Endothelial cell of umbilical vein (primary cell): ENCODE measurements around the gene HADHB. TPM values are rescaled to one million over a fixed set of nuclear protein-coding genes. Genes with fewer than 3 reads are reported as not detected.
A peak's percentile ranks its signal among the peaks of the same experiment; 100 is the strongest.

Source experiments
- BruUV-seq: library from RNA; stranded (reverse); fragments of 400-500 nt; replicated peaks from 2 replicates; lab custom pipeline; 2021; lab: Mats Ljungman, UMichigan
- CTCF ChIA-PET: fragments of 300-600, 350-600 bp; sonication (Branson Sonifier 250); formaldehyde crosslinking; loops from one replicate; lab custom pipeline; 2021; ENCODE audit warnings: antibody characterized with exemption, inconsistent platforms; lab: Charles Lee
- POLR2A ChIA-PET: fragments of 300-600, 350-600 bp; sonication (Branson Sonifier 250); formaldehyde crosslinking; loops from one replicate; lab custom pipeline; 2021; ENCODE audit warnings: antibody characterized with exemption, inconsistent platforms; lab: Charles Lee
- DNase-seq: peaks from one replicate; pipeline ENCODE4 v3.0.0-alpha.2; 2011; ENCODE audit warnings: low read depth, low spot score
- FAIRE-seq: peaks from 2 replicates; lab custom pipeline; 2011; peaks lifted over from hg19 to GRCh38; lab: Jason Lieb, UNC
- H2AFZ ChIP-seq: 2 replicates; pipeline ENCODE4 v1.6.0; 2012; ENCODE audit warnings: low read depth, low read length, control low read depth, inconsistent platforms
- H3K27ac ChIP-seq: 2 replicates; pipeline ENCODE4 v1.5.1; 2011; ENCODE audit warnings: low read depth, mild to moderate bottlenecking, control low read depth, low read length, moderate library complexity; ENCODE audit not compliant: insufficient read depth
- H3K27me3 ChIP-seq, 2 experiments: 2 replicates each; pipeline versions ENCODE4 v1.6.0 to v1.6.1; 2011; ENCODE audit warnings: low read length in 2 of 2, mixed read lengths in 1 of 2; ENCODE audit not compliant: control insufficient read depth in 2 of 2, insufficient read depth in 2 of 2
- H3K36me3 ChIP-seq, 2 experiments: 2 replicates in 1 of 2; 3 replicates in 1 of 2; pipeline ENCODE4 v1.5.1; 2011; ENCODE audit warnings: low read length in 2 of 2, mild to moderate bottlenecking in 1 of 2, moderate library complexity in 1 of 2; ENCODE audit not compliant: control insufficient read depth in 2 of 2, insufficient read depth in 2 of 2; ENCODE audit errors: extremely low read depth in 1 of 2
- H3K4me1 ChIP-seq: 3 replicates; pipeline ENCODE4 v1.5.1; 2011; ENCODE audit warnings: mild to moderate bottlenecking, low read length; ENCODE audit not compliant: control insufficient read depth, insufficient read depth; ENCODE audit errors: extremely low read depth
- H3K4me2 ChIP-seq: 2 replicates; pipeline ENCODE4 v1.6.1; 2011; ENCODE audit warnings: low read length, control low read depth, mixed read lengths; ENCODE audit not compliant: insufficient read depth
- H3K4me3 ChIP-seq, 3 experiments: fragments of 200-600 bp in 1 of 3; sonication (generic), shearing (Covaris generic) in 1 of 3; replicated peaks in 1 of 3; 2 replicates each; pipeline ENCODE4 v1.5.1; 2011 to 2016; ENCODE audit warnings: control low read depth in 3 of 3, low read length in 3 of 3, mild to moderate bottlenecking in 2 of 3, inconsistent platforms in 1 of 3, low read depth in 1 of 3, moderate library complexity in 1 of 3; ENCODE audit not compliant: insufficient read depth in 1 of 3
- H3K79me2 ChIP-seq: 2 replicates; pipeline ENCODE4 v1.6.0; 2012; ENCODE audit warnings: low read length, inconsistent platforms; ENCODE audit not compliant: control insufficient read depth, insufficient read depth
- H3K9ac ChIP-seq: replicated peaks from 2 replicates; pipeline ENCODE3; 2011; ENCODE audit warnings: low read length, control low read depth; ENCODE audit not compliant: insufficient read depth; ENCODE audit errors: extremely low read depth
- H3K9me1 ChIP-seq: replicated peaks from 3 replicates; pipeline ENCODE4 v1.6.0; 2011; ENCODE audit warnings: mild to moderate bottlenecking, low read length; ENCODE audit not compliant: control insufficient read depth, insufficient read depth; ENCODE audit errors: extremely low read depth
- H3K9me3 ChIP-seq: replicated peaks from 2 replicates; pipeline ENCODE4 v1.5.1; 2012; ENCODE audit warnings: low read length, inconsistent platforms; ENCODE audit not compliant: control insufficient read depth, insufficient read depth
- H4K20me1 ChIP-seq: replicated peaks from 2 replicates; pipeline ENCODE3; 2011; ENCODE audit warnings: mild to moderate bottlenecking, low read length; ENCODE audit not compliant: control insufficient read depth, insufficient read depth; ENCODE audit errors: extremely low read depth
- EZH2 ChIP-seq: IDR thresholded peaks from 2 replicates; pipeline ENCODE4 v1.6.1; 2012; ENCODE audit warnings: borderline replicate concordance, low read depth, mild to moderate bottlenecking, moderate library complexity, low read length, inconsistent platforms; ENCODE audit not compliant: severe bottlenecking
- FOS ChIP-seq: IDR thresholded peaks from 2 replicates; pipeline ENCODE4 v1.6.1; 2011; ENCODE audit warnings: mild to moderate bottlenecking, low read length, moderate library complexity, borderline replicate concordance; ENCODE audit not compliant: insufficient read depth
- GATA2 ChIP-seq: IDR thresholded peaks from 2 replicates; pipeline ENCODE4 v1.7.0; 2011; ENCODE audit warnings: low read depth, mild to moderate bottlenecking, moderate library complexity, mixed read lengths, low read length; ENCODE audit not compliant: insufficient read length, insufficient read depth
- JUN ChIP-seq: IDR thresholded peaks from 2 replicates; pipeline ENCODE4 v1.6.1; 2011; ENCODE audit warnings: borderline replicate concordance, low read depth; ENCODE audit not compliant: insufficient read length, insufficient read depth
- MYC ChIP-seq: IDR thresholded peaks from one replicate; pipeline ENCODE4 v1.6.1; 2011; ENCODE audit warnings: mild to moderate bottlenecking, low read depth, low read length
- POLR2A ChIP-seq: IDR thresholded peaks from 2 replicates; pipeline ENCODE4 v1.6.1; 2012; ENCODE audit warnings: low read depth, mild to moderate bottlenecking, control low read depth, low read length
- POLR2AphosphoS5 ChIP-seq: IDR thresholded peaks from 2 replicates; pipeline ENCODE4 v1.6.1; 2012; ENCODE audit warnings: low read depth, mild to moderate bottlenecking, control low read depth, low read length, moderate library complexity; ENCODE audit not compliant: insufficient read depth
- dilution Hi-C: fragments of 300-500 bp; cut with MboI; formaldehyde crosslinking; loops from one replicate; pipeline ENCODE4 v1.15.0; 2019; ENCODE audit warnings: low sequenced_read_pairs; ENCODE audit not compliant: extremely low pct_ligation_motif_present
- intact Hi-C: fragments of 100-400 bp; cut with micrococcal nuclease; formaldehyde crosslinking; loops from one replicate; pipeline ENCODE4 v1.10.0; 2022
- polyA plus RNA-seq, 4 experiments: library from polyadenylated mRNA; depleted of rRNA in 3 of 4; stranded (reverse) in 3 of 4; unstranded in 1 of 4; fragments of >200 nt; gene quantifications; 2 replicates each; pipeline versions ENCODE4 v1.2.1 to v1.2.3, GENCODE V29; 2011 to 2012; ENCODE audit warnings: missing spikeins in 1 of 4
- total RNA-seq: library from RNA; stranded (reverse); gene quantifications from 2 replicates; pipeline ENCODE4 v1.2.3, GENCODE V29; 2021
- TF ChIP-seq, protein P1 (sequence below): IDR thresholded peaks from 2 replicates; pipeline ENCODE4 v1.6.1; 2011; ENCODE audit not compliant: insufficient read depth, insufficient read length
- TF ChIP-seq, protein P2 (sequence below), 2 donors: IDR thresholded peaks; 1 replicate in 1 of 2; 2 replicates in 1 of 2; pipeline ENCODE4 v1.5.1; 2011; ENCODE audit warnings: low read length in 2 of 2, mild to moderate bottlenecking in 2 of 2, moderate library complexity in 2 of 2, control low read depth in 1 of 2, inconsistent platforms in 1 of 2, low read depth in 1 of 2; ENCODE audit not compliant: insufficient read depth in 1 of 2; ENCODE audit errors: extremely low read depth in 1 of 2

The HADHB gene
- total and polyA plus RNA-seq, 2 donors (not counting 3 experiments of a cell fraction or from before 2014, with no cell fraction given), result 92.9 to 100 TPM

DNA sequence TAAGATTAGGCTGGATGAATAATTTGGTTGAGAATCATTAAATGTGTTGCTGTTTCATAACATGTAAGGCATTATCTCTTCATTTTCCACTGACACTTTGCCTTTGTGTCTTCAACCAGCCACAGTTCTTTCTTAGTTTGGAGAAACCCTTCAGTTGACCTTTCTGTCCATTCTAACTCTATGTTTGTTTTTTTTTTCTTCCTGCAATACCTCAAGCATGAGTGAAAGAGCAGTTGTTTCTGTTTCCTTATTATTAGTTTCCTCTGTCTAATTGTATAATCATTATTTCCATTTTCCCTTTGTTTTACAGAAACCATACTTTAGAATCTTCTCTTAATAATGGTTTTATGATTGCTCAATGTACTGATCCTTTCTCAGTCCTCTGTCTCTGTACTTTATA, 25.6 kb downstream of the HADHB start:
- Histone ChIP-seq H3K4me2 (no peak overlapping the region), H3K9me3 (no peaks in the 10 kb centered on the region), H2AFZ (no peak overlapping the region), H3K9me1 (no peaks in the 10 kb centered on the region), H4K20me1 (no peaks in the 10 kb centered on the region), H3K4me3 (no peak overlapping the region), H3K36me3 (no peaks in the 10 kb centered on the region), H3K27ac (no peak overlapping the region), H3K79me2 (no peaks in the 10 kb centered on the region), H3K4me1 (peaks cover 18% of the 10 kb centered on the region), H3K9ac (no peak overlapping the region), H3K27me3 (no peaks in the 10 kb centered on the region)
- FAIRE-seq, result no peak
- intact Hi-C loops (no loop called here), dilution Hi-C loops (no loop called here)
- TF ChIP-seq EZH2 (no peak), JUN (no peak), POLR2AphosphoS5 (no peak), MYC (no peak), GATA2 (no peak), POLR2A (no peak), FOS (no peak)
- TF ChIP-seq, protein P1, sequence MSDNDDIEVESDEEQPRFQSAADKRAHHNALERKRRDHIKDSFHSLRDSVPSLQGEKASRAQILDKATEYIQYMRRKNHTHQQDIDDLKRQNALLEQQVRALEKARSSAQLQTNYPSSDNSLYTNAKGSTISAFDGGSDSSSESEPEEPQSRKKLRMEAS, result no peak
- TF ChIP-seq, protein P2, sequence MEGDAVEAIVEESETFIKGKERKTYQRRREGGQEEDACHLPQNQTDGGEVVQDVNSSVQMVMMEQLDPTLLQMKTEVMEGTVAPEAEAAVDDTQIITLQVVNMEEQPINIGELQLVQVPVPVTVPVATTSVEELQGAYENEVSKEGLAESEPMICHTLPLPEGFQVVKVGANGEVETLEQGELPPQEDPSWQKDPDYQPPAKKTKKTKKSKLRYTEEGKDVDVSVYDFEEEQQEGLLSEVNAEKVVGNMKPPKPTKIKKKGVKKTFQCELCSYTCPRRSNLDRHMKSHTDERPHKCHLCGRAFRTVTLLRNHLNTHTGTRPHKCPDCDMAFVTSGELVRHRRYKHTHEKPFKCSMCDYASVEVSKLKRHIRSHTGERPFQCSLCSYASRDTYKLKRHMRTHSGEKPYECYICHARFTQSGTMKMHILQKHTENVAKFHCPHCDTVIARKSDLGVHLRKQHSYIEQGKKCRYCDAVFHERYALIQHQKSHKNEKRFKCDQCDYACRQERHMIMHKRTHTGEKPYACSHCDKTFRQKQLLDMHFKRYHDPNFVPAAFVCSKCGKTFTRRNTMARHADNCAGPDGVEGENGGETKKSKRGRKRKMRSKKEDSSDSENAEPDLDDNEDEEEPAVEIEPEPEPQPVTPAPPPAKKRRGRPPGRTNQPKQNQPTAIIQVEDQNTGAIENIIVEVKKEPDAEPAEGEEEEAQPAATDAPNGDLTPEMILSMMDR (IDR thresholded peaks at IDR 0.05; ENCODE audit: extremely low read depth in 1 of 2, insufficient read depth in 1 of 2, low read depth in 1 of 2, low read length in 2 of 2), result no peak
- BruUV-seq, result no TSS peak
- DNase-seq, result peak; percentile 28
- ChIA-PET POLR2A (no interaction called here), CTCF (interaction anchor here (0.8 to 1.2 kb wide), 2 partner anchors 29 to 279 kb away, joined by 3 read pairs; no protein-coding TSS in a partner anchor)
